ENCODE measurements around the gene SPR.

The SPR gene

DNA sequence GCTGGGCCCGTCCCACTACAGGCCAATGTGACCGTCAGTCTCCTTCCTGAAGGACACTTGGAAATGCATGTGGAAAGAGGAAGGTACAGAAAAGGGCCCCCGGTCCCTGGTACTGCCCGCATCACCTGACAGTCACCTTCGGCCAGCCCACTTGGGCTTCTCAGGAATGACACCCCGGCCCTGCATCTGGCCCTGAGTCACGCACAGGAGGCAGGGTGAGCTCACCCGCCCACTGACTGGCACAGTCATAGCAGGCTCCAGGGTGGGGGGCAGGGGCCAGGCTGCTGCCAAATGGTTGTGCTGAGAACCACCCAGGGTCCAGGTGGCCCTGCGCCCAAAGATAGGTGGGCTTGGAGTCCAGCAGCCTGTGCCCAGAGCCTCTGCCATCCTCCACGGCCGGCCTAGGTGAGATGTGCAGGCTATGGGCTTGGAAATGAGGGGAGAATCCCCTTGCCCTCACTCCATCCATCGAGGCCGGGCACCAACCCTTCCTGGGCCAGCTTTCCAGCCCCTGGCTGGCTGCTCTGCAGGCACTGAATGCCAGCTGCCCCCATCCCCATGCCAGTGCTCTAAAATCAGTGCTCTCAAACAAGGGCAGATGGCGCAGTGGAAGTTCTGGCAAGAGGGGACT lies 44.2 kb downstream of the SPR start:
- DNase-seq (ENCODE audit: low spot score) = no peak

DNA sequence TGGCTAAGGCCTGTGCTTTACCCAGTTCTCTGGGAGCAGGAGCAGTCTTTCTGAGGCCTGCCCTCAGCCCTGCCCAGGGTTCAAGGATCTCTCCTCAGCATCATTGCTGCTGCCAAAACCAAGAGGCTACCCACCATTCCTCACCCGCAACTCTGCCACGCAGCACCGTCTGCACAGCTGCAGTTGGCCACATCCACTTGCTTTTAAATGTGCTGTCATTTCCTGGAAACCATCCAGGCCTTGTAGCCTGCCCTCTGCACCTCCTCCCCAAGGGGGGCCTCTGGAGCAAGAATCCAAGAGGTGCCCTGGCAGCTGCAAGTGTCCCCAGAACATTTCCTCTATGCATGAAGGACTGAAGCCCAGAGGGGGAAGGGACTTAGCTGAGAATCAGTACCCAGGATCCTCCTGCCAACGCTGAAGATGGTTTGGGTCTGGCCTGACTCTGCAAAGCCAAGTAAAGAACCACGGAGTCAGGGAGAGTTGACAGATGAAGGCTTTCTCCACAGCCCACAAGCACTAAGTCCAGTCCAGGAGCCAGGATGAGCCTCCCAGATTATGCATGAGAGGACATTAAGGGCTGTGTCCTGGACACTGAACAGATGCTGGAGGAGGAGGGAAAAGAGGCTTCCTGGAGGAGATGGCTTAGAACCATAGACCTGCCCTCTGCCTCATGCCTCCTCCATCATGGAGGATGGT lies 45.0 kb downstream of the SPR start:
- no peak for DNase-seq (ENCODE audit: low spot score)

DNA sequence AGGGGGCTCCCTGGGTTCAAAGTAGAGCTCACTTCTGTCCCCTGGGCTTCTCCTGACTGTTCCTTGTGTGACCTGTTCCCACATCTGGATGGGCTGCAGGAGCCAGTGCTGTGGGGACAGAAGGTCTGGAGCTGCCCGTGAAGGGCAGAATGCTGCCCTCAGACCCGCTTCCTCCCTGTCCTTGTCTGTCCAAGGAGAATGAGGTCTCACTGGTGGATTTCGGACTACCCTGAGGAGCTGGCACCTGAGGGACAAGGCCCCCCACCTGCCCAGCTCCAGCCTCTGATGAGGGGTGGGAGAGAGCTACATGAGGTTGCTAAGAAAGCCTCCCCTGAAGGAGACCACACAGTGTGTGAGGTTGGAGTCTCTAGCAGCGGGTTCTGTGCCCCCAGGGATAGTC lies 45.6 kb downstream of the SPR start:
- no peak for DNase-seq (ENCODE audit: low spot score)

DNA sequence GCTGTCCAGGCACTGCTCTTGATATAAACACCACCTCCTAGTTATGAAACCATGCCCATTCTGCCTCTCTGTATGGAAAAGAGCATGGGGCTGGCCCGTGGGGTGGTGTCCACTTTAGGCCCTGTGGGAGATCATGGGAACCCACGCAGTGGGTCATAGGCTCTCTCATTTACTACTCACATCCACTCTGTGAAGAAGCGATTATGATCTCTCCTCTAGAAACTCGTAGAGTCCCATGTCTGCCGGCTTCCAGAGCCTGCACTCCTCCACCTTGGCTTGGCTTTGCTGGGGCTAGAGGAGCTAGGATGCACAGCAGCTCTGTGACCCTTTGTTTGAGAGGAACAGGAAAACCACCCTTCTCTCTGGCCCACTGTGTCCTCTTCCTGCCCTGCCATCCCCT lies 46.0 kb downstream of the SPR start:
- DNase-seq (ENCODE audit: low spot score) = no peak

DNA sequence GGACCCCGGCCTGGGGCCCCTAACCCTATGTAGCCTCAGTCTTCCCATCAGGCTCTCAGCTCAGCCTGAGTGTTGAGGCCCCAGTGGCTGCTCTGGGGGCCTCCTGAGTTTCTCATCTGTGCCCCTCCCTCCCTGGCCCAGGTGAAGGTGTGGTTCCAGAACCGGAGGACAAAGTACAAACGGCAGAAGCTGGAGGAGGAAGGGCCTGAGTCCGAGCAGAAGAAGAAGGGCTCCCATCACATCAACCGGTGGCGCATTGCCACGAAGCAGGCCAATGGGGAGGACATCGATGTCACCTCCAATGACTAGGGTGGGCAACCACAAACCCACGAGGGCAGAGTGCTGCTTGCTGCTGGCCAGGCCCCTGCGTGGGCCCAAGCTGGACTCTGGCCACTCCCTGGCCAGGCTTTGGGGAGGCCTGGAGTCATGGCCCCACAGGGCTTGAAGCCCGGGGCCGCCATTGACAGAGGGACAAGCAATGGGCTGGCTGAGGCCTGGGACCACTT lies 46.5 kb downstream of the SPR start:
- DNase-seq (ENCODE audit: low spot score) = no peak

DNA sequence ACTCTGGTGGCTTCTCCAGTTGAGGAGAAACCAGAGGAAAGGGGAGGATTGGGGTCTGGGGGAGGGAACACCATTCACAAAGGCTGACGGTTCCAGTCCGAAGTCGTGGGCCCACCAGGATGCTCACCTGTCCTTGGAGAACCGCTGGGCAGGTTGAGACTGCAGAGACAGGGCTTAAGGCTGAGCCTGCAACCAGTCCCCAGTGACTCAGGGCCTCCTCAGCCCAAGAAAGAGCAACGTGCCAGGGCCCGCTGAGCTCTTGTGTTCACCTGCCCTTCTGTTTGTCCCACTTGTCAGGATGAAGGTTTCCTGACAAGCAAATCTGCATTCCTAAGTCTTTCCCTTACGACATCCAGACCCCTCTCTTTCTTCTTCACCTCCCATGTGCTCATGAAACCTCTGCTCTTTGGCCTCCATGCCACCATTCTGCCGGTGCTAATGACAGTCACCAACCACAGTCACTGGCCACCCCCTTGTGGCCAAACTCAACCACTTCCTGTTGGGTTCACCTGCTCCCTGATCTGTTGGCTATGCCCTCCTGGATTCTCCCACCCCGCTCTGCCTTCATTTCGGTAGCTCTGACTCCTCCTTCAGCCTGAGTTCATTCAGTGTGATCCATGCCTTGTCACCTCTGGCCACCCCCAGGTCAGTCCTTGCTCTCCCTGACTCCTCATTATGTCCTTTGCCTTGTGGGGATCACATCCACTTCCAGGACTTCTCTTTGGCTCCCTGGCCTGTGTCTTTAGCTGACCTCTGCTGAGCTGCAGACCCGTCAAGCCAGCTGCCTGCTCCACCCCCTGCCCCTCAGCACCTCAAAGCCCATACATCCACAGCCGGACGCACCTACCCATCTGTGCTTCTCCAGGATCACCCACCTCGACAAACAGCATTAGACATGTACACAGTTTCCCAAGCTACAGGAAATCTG lies 47.7 kb downstream of the SPR start:
- no peak for DNase-seq (ENCODE audit: low spot score)

DNA sequence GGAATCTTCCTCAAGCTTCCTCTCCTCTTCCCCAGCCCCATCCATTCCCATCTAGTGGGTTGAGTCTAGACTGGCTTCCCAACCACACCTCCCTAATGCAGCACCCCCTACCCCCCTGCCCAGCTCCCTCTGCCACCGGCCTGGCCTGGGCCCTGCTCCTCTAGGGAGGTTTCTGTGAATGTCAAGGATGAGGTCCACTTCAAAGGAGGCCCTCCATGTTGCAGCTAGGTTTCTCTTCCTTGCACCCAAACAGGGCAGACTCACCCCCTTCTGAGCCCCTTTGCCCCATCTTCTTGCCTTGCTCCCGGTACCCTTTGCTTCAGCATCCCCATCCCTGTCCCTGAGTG lies 48.4 kb downstream of the SPR start:
- DNase-seq (ENCODE audit: low spot score) = no peak

DNA sequence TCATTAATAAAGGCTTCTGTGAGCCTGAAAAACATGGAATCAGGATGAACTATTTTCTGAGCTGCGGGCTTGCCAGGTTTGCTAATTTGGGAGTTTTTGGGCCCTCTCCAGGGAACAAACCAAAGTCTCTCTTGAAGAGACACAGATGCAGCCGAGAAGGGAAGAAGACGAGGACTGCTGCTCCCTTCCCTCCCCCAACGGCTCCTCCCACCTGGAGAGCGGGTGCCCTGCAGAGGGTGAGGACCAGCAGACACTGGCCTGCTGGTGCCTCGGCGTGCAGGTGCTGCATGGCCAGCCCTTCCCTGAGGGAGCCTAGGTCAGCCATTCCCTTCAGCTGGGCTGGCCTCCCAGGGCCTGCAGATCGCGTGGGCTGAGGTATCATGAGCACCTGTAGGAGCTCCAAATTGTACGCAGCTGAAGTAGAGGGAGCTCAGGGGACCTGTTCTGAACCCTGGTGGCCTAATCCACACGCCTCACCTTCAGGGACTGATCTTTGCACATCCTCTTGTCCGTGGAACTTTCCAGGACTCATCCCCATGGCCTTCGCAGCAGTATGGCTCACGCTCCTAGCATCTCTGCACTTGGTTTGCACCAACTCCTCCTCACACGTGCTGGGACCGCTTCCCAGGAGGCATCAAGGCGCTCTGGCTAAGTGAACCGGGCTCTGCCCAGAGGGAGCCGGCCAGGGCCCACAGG lies 49.6 kb downstream of the SPR start:
- DNase-seq (ENCODE audit: low spot score) = no peak

DNA sequence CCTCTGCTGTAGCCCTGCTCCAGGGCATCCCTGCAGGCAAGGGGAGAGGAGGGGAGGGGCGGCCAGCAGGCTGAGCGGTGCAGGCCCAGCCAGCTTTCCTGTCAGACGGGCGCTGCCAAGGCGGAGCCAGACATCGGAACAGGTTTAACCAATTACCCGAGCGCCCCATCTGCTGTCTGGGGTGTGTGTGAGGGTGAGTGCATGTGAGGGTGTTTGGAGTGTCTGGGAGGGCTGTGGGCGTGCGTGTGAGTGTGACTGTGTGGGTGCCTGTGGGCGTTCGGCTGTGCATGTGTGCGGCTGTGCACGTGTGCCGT lies 50.1 kb downstream of the SPR start:
- DNase-seq (ENCODE audit: low spot score) = no peak

DNA sequence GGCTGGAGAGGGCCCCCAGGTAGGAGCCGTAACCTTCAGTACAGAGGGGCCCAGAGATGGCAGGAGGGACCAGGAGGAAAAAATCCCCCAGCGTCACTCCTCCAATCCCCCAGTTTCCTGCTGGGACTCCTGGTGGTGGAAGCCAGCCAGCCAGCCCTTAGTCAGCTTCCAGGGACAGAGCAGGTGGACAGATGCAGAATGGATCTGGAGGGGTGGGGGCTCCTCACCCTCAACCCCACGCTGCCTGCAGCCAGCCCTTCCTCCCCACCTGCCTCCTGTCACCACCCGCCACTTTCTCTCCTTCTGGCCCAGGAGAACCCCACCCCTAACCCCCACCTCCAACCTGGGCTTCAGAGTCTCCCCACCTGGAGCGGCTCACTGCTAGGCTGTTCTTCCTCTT lies 51.2 kb downstream of the SPR start:
- no peak for DNase-seq (ENCODE audit: low spot score)

DNA sequence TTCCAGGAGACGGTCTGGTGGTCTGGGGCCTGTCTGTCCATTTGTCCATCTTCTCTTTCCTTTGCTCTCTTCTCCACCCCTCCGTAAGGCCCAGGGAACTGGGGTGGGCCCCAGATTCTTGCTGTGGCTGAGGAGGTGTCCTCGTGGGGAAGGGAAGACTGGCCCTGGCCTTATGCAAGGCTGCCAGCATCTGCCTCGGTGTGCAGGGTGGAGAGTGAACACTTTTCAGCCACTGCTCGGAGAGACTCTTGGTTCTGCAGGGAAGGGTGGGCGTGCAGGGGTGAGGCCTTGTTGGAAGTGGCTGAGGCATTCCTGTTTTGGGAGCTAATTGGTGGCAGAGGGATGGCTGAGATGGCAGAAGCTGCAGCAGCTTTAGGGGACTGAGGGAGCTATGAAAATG lies 53.2 kb downstream of the SPR start:
- DNase-seq (ENCODE audit: low spot score) = no peak

DNA sequence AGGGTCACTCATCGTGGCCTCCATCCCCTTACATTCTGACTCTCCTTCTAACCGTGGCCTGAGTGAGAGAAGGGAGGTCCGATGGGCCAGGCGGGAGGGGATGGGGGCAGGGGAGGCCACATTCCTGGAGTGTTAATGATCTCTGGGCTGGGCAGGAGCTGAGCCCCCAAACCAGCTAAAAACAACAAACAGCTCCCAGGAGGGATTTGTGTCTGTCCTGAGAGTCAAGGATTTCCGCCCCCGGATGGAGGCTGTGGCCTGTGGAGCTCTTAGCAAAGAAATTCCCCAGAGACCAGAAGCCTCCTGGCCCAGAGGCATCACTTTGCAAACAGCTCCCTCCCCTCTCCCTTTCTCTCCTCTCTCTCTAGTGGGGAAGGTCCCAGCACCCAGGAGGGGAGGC lies 53.6 kb downstream of the SPR start:
- no peak for DNase-seq (ENCODE audit: low spot score)

Data from CD4-positive, alpha-beta T cell treated with Interleukin-2 at 100 ng/mL for 4 hours (primary cell).